SKM-1 (cell line): ENCODE results near the gene ZBTB5.
"Not testable (repeated sequence)": the region's sequence is repeated elsewhere in the genome, so short reads cannot be mapped to it uniquely, and the experiment has no call there.

Experiments used
- DNase-seq: peaks from one replicate; lab custom pipeline; 2025; ENCODE audit not compliant: unreplicated experiment; lab: John Stamatoyannopoulos, UW

The ZBTB5 gene

GRCh38 chr9:37486616-37487548 is 21.6 kb upstream of the ZBTB5 start:
- DNase-seq = no peak

GRCh38 chr9:37486256-37486615 is 21.0 kb upstream of the ZBTB5 start:
- no peak for DNase-seq

- DNase-seq = peak; percentile 82
Observed at GRCh38 chr9:37485389-37486255, 20.4 kb upstream of the ZBTB5 start, which contains the start of gene POLR1E. TSS of gene POLR1E (plus strand) at chr9:37485948. CDS start at chr9:37486048, 100 bp downstream.

- DNase-seq = no peak
Observed at GRCh38 chr9:37480759-37481158, 15.5 kb upstream of the ZBTB5 start.

- not testable (repeated sequence) for DNase-seq
Observed at GRCh38 chr9:37477987-37478619, 12.9 kb upstream of the ZBTB5 start.

GRCh38 chr9:37477443-37477842 is 12.2 kb upstream of the ZBTB5 start:
- DNase-seq = not testable (repeated sequence)

- DNase-seq = no peak
Observed at GRCh38 chr9:37476930-37477329, 11.7 kb upstream of the ZBTB5 start.

- DNase-seq = no peak
Observed at GRCh38 chr9:37474438-37474837, 9.2 kb upstream of the ZBTB5 start.

GRCh38 chr9:37473982-37474381 is 8.7 kb upstream of the ZBTB5 start:
- not testable (repeated sequence) for DNase-seq

GRCh38 chr9:37471942-37472684 is 6.9 kb upstream of the ZBTB5 start:
- no peak for DNase-seq

- DNase-seq = no peak
Observed at GRCh38 chr9:37468620-37469019, 3.4 kb upstream of the ZBTB5 start.

- DNase-seq = not testable (repeated sequence)
Observed at GRCh38 chr9:37467530-37467929, 2.3 kb upstream of the ZBTB5 start.

- no peak for DNase-seq
Observed at GRCh38 chr9:37466037-37466709, 923 bp upstream of the ZBTB5 start.

- no peak for DNase-seq
Observed at GRCh38 chr9:37464426-37465248, 613 bp downstream of the ZBTB5 start.

GRCh38 chr9:37464006-37464405 is 1.2 kb downstream of the ZBTB5 start:
- no peak for DNase-seq

- DNase-seq = no peak
Observed at GRCh38 chr9:37456817-37457216, 8.4 kb downstream of the ZBTB5 start.

GRCh38 chr9:37455884-37456647 is 9.2 kb downstream of the ZBTB5 start:
- no peak for DNase-seq

GRCh38 chr9:37454238-37454637 is 11.0 kb downstream of the ZBTB5 start:
- DNase-seq = no peak
